HUES64 (cell line): ENCODE measurements around the gene UBAC2.
"Not testable (repeated sequence)": the region's sequence is repeated elsewhere in the genome, so short reads cannot be mapped to it uniquely, and the experiment has no call there.

ENCODE experiments used
- H3K27ac ChIP-seq: 2 replicates; pipeline ENCODE4 v1.7.0; 2013; ENCODE audit warnings: low read depth, low read length, inconsistent platforms
- H3K27me3 ChIP-seq: 2 replicates; pipeline ENCODE4 v1.6.1; 2013; ENCODE audit warnings: mild to moderate bottlenecking, low read length; ENCODE audit not compliant: insufficient read depth
- H3K36me3 ChIP-seq: 2 replicates; pipeline ENCODE4 v1.6.1; 2013; ENCODE audit warnings: mild to moderate bottlenecking, low read length; ENCODE audit not compliant: insufficient read depth
- H3K4me1 ChIP-seq: 2 replicates; pipeline ENCODE4 v1.6.1; 2013; ENCODE audit warnings: mild to moderate bottlenecking, low read length, moderate library complexity; ENCODE audit not compliant: insufficient read depth
- H3K4me3 ChIP-seq: 2 replicates; pipeline ENCODE4 v1.5.1; 2013; ENCODE audit warnings: mild to moderate bottlenecking, low read length, moderate library complexity
- H3K9ac ChIP-seq: 2 replicates; pipeline ENCODE4 v1.6.1; 2013; ENCODE audit warnings: mild to moderate bottlenecking, low read depth, low read length
- H3K9me3 ChIP-seq: 2 replicates; pipeline ENCODE4 v1.6.1; 2013; ENCODE audit warnings: low read depth, low read length; ENCODE audit not compliant: insufficient read depth
- WGBS: fragments of 150-250, 120-280 bp; methylation state at CpG from one replicate; pipeline ENCODE4 v1.1.7; 2013; ENCODE audit warnings: missing lambda C conversion rate; 5-methylcytosine and 5-hydroxymethylcytosine counted together

UBAC2 gene

GRCh38 chr13:99383511-99383921, 182.9 kb downstream of the UBAC2 start:
- WGBS, result 94% methylated on average over 11 of the region's 11 CpGs
- H3K9me3 ChIP-seq, result no peaks in the 10 kb centered on the region
- H3K9ac ChIP-seq, result no peak overlapping the region
- H3K27ac ChIP-seq, result no peak overlapping the region
- H3K4me1 ChIP-seq, result peaks cover 15% of the 10 kb centered on the region
- no peaks in the 10 kb centered on the region for H3K27me3 ChIP-seq
- no peak overlapping the region for H3K4me3 ChIP-seq
- H3K36me3 ChIP-seq, result peaks cover 4% of the 10 kb centered on the region

GRCh38 chr13:99383946-99384345, 183.3 kb downstream of the UBAC2 start:
- no peak overlapping the region for H3K9ac ChIP-seq
- H3K27ac ChIP-seq, result no peak overlapping the region
- H3K4me3 ChIP-seq, result no peak overlapping the region
- 95% methylated on average over 5 of the region's 5 CpGs for WGBS
- H3K36me3 ChIP-seq, result peaks cover 4% of the 10 kb centered on the region
- no peaks in the 10 kb centered on the region for H3K9me3 ChIP-seq
- peaks cover 11% of the 10 kb centered on the region for H3K4me1 ChIP-seq
- no peaks in the 10 kb centered on the region for H3K27me3 ChIP-seq

- H3K9me3 ChIP-seq, result no peaks in the 10 kb centered on the region
- peaks cover 7% of the 10 kb centered on the region for H3K4me1 ChIP-seq
- H3K27ac ChIP-seq, result no peak overlapping the region
- 94% methylated on average over 13 of the region's 13 CpGs for WGBS
- no peak overlapping the region for H3K4me3 ChIP-seq
- H3K9ac ChIP-seq, result no peak overlapping the region
- H3K36me3 ChIP-seq, result peaks cover 4% of the 10 kb centered on the region
- H3K27me3 ChIP-seq, result no peaks in the 10 kb centered on the region
Measured at GRCh38 chr13:99384468-99384867, 183.8 kb downstream of the UBAC2 start.

- no peak overlapping the region for H3K9ac ChIP-seq
- no peaks in the 10 kb centered on the region for H3K9me3 ChIP-seq
- 97% methylated on average over 14 of the region's 15 CpGs for WGBS
- peaks cover 4% of the 10 kb centered on the region for H3K36me3 ChIP-seq
- no peak overlapping the region for H3K4me3 ChIP-seq
- H3K27me3 ChIP-seq, result no peaks in the 10 kb centered on the region
- no peak overlapping the region for H3K27ac ChIP-seq
- peaks cover under 1% of the 10 kb centered on the region; the same call in 1 of the 2 replicates for H3K4me1 ChIP-seq
Measured at GRCh38 chr13:99385161-99385560, 184.5 kb downstream of the UBAC2 start.

GRCh38 chr13:99385940-99386339, 185.3 kb downstream of the UBAC2 start:
- no peak overlapping the region for H3K9ac ChIP-seq
- H3K36me3 ChIP-seq, result peaks cover 4% of the 10 kb centered on the region
- H3K4me3 ChIP-seq, result no peak overlapping the region
- no peaks in the 10 kb centered on the region for H3K27me3 ChIP-seq
- whole genome bisulfite sequencing, result 95% methylated on average over 6 of the region's 6 CpGs
- H3K27ac ChIP-seq, result no peak overlapping the region
- no peaks in the 10 kb centered on the region for H3K4me1 ChIP-seq
- no peaks in the 10 kb centered on the region for H3K9me3 ChIP-seq

GRCh38 chr13:99386495-99386894, 185.8 kb downstream of the UBAC2 start:
- 90% methylated on average over 9 of the region's 10 CpGs for WGBS
- H3K27ac ChIP-seq, result no peak overlapping the region; the same call in 1 of the 2 replicates
- no peaks in the 10 kb centered on the region for H3K9me3 ChIP-seq
- H3K4me1 ChIP-seq, result no peaks in the 10 kb centered on the region
- peaks cover 4% of the 10 kb centered on the region for H3K36me3 ChIP-seq
- H3K4me3 ChIP-seq, result no peak overlapping the region
- H3K9ac ChIP-seq, result no peak overlapping the region
- H3K27me3 ChIP-seq, result no peaks in the 10 kb centered on the region

- H3K4me3 ChIP-seq, result no peak overlapping the region
- no peaks in the 10 kb centered on the region for H3K9me3 ChIP-seq
- peaks cover 4% of the 10 kb centered on the region for H3K36me3 ChIP-seq
- H3K27me3 ChIP-seq, result no peaks in the 10 kb centered on the region
- WGBS, result 65% methylated on average over 12 of the region's 12 CpGs
- no peak overlapping the region for H3K9ac ChIP-seq
- H3K4me1 ChIP-seq, result no peaks in the 10 kb centered on the region
- H3K27ac ChIP-seq, result no peak overlapping the region
Measured at GRCh38 chr13:99386911-99387788, 186.5 kb downstream of the UBAC2 start.

GRCh38 chr13:99388334-99388923, 187.8 kb downstream of the UBAC2 start:
- Histone ChIP-seq H3K27me3 (no peaks in the 10 kb centered on the region), H3K4me1 (no peaks in the 10 kb centered on the region), H3K9ac (no peak overlapping the region), H3K9me3 (no peaks in the 10 kb centered on the region), H3K4me3 (no peak overlapping the region), H3K27ac (no peak overlapping the region), H3K36me3 (peaks cover 4% of the 10 kb centered on the region)
- 94% methylated on average over 14 of the region's 14 CpGs for WGBS

GRCh38 chr13:99389094-99389493, 188.4 kb downstream of the UBAC2 start:
- H3K9ac ChIP-seq, H3K27ac ChIP-seq, H3K36me3 ChIP-seq, H3K4me1 ChIP-seq, H3K4me3 ChIP-seq, H3K27me3 ChIP-seq, H3K9me3 ChIP-seq: not testable (repeated sequence)
- 96% methylated on average over 6 of the region's 6 CpGs for WGBS

- 93% methylated on average over 19 of the region's 19 CpGs for WGBS
- Histone ChIP-seq H3K27me3 (no peaks in the 10 kb centered on the region), H3K9me3 (no peaks in the 10 kb centered on the region), H3K27ac (no peak overlapping the region), H3K36me3 (peaks cover 4% of the 10 kb centered on the region), H3K4me1 (no peaks in the 10 kb centered on the region), H3K9ac (no peak overlapping the region), H3K4me3 (no peak overlapping the region)
Measured at GRCh38 chr13:99389520-99390304, 189.1 kb downstream of the UBAC2 start.

GRCh38 chr13:99390601-99391000, 189.9 kb downstream of the UBAC2 start:
- Histone ChIP-seq H3K36me3 (peaks cover 4% of the 10 kb centered on the region), H3K27me3 (no peaks in the 10 kb centered on the region), H3K9me3 (no peaks in the 10 kb centered on the region), H3K4me1 (no peaks in the 10 kb centered on the region), H3K9ac (no peak overlapping the region), H3K4me3 (no peak overlapping the region), H3K27ac (no peak overlapping the region)
- 93% methylated on average over 13 of the region's 13 CpGs for WGBS
